ENCODE data around the gene UCHL3.

Gene UCHL3

GRCh38 chr13:75549262-75550158 is at the start of gene UCHL3:
UCHL3 (plus strand) TSS chr13:75549791; CDS start chr13:75549821, 30 bp downstream.
- Histone ChIP-seq H3K9ac (ENCODE audit: low read depth in 1 of 2, low read length in 2 of 2) (peak within 1 kb of the TSS; percentile 76 to 88), H3K4me3 (ENCODE audit: low read depth in 1 of 2, low read length in 2 of 2) (peak within 1 kb of the TSS; percentile 91 to 94), H3K27me3 (ENCODE audit: control insufficient read depth in 1 of 2, insufficient read depth in 2 of 2, low read length in 2 of 2) (no peaks in the 10 kb centered on the region), H3K27ac (ENCODE audit: low read depth, low read length) (peak within 1 kb of the TSS; percentile 61), H3K36me3 (ENCODE audit: control insufficient read depth in 1 of 2, insufficient read depth in 2 of 2, low read length in 2 of 2) (peaks cover 0 to 10% of the 10 kb centered on the region in 2 donors), H3K4me1 (ENCODE audit: control insufficient read depth in 1 of 2, insufficient read depth in 2 of 2, low read length in 2 of 2) (peaks cover 7 to 11% of the 10 kb centered on the region in 2 donors), H3K9me3 (ENCODE audit: control insufficient read depth in 1 of 2, low read length in 2 of 2) (no peaks in the 10 kb centered on the region)

- Histone ChIP-seq H3K27me3 (ENCODE audit: control insufficient read depth in 1 of 2, insufficient read depth in 2 of 2, low read length in 2 of 2) (no peaks in the 10 kb centered on the region), H3K9ac (ENCODE audit: low read depth in 1 of 2, low read length in 2 of 2) (no peak overlapping the region), H3K4me3 (ENCODE audit: low read depth in 1 of 2, low read length in 2 of 2) (no peak overlapping the region), H3K36me3 (ENCODE audit: control insufficient read depth in 1 of 2, insufficient read depth in 2 of 2, low read length in 2 of 2) (no peaks in the 10 kb centered on the region), H3K4me1 (ENCODE audit: control insufficient read depth in 1 of 2, insufficient read depth in 2 of 2, low read length in 2 of 2) (no peaks in the 10 kb centered on the region), H3K27ac (ENCODE audit: low read depth, low read length) (no peak overlapping the region), H3K9me3 (ENCODE audit: control insufficient read depth in 1 of 2, low read length in 2 of 2) (no peaks in the 10 kb centered on the region)
Observed at GRCh38 chr13:75505327-75505726, 44.3 kb upstream of the UCHL3 start.

- Histone ChIP-seq H3K4me1 (ENCODE audit: control insufficient read depth in 1 of 2, insufficient read depth in 2 of 2, low read length in 2 of 2) (no peaks in the 10 kb centered on the region), H3K9ac (ENCODE audit: low read depth in 1 of 2, low read length in 2 of 2) (no peak overlapping the region), H3K27ac (ENCODE audit: low read depth, low read length) (no peak overlapping the region), H3K4me3 (ENCODE audit: low read depth in 1 of 2, low read length in 2 of 2) (no peak overlapping the region), H3K36me3 (ENCODE audit: control insufficient read depth in 1 of 2, insufficient read depth in 2 of 2, low read length in 2 of 2) (no peaks in the 10 kb centered on the region), H3K9me3 (ENCODE audit: control insufficient read depth in 1 of 2, low read length in 2 of 2) (no peaks in the 10 kb centered on the region), H3K27me3 (ENCODE audit: control insufficient read depth in 1 of 2, insufficient read depth in 2 of 2, low read length in 2 of 2) (no peaks in the 10 kb centered on the region)
Observed at GRCh38 chr13:75506018-75506417, 43.6 kb upstream of the UCHL3 start.

GRCh38 chr13:75507027-75508001 is 42.3 kb upstream of the UCHL3 start:
- Histone ChIP-seq H3K9me3 (ENCODE audit: control insufficient read depth in 1 of 2, low read length in 2 of 2) (no peaks in the 10 kb centered on the region), H3K4me3 (ENCODE audit: low read depth in 1 of 2, low read length in 2 of 2) (no peak overlapping the region), H3K9ac (ENCODE audit: low read depth in 1 of 2, low read length in 2 of 2) (no peak overlapping the region), H3K27ac (ENCODE audit: low read depth, low read length) (no peak overlapping the region), H3K4me1 (ENCODE audit: control insufficient read depth in 1 of 2, insufficient read depth in 2 of 2, low read length in 2 of 2) (no peaks in the 10 kb centered on the region), H3K27me3 (ENCODE audit: control insufficient read depth in 1 of 2, insufficient read depth in 2 of 2, low read length in 2 of 2) (no peaks in the 10 kb centered on the region), H3K36me3 (ENCODE audit: control insufficient read depth in 1 of 2, insufficient read depth in 2 of 2, low read length in 2 of 2) (no peaks in the 10 kb centered on the region)

- H3K36me3 ChIP-seq (ENCODE audit: control insufficient read depth in 1 of 2, insufficient read depth in 2 of 2, low read length in 2 of 2) = no peaks in the 10 kb centered on the region
- H3K27ac ChIP-seq (ENCODE audit: low read depth, low read length) = no peak overlapping the region
- H3K4me3 ChIP-seq (ENCODE audit: low read depth in 1 of 2, low read length in 2 of 2) = no peak overlapping the region
- no peak overlapping the region for H3K9ac ChIP-seq (ENCODE audit: low read depth in 1 of 2, low read length in 2 of 2)
- no peaks in the 10 kb centered on the region for H3K4me1 ChIP-seq (ENCODE audit: control insufficient read depth in 1 of 2, insufficient read depth in 2 of 2, low read length in 2 of 2)
- no peaks in the 10 kb centered on the region for H3K27me3 ChIP-seq (ENCODE audit: control insufficient read depth in 1 of 2, insufficient read depth in 2 of 2, low read length in 2 of 2)
- no peaks in the 10 kb centered on the region for H3K9me3 ChIP-seq (ENCODE audit: control insufficient read depth in 1 of 2, low read length in 2 of 2)
Observed at GRCh38 chr13:75508002-75508548, 41.5 kb upstream of the UCHL3 start.

- Histone ChIP-seq H3K4me3 (ENCODE audit: low read depth in 1 of 2, low read length in 2 of 2) (no peak overlapping the region), H3K27ac (ENCODE audit: low read depth, low read length) (no peak overlapping the region), H3K4me1 (ENCODE audit: control insufficient read depth in 1 of 2, insufficient read depth in 2 of 2, low read length in 2 of 2) (no peaks in the 10 kb centered on the region)
Observed at GRCh38 chr13:75511051-75511625, 38.5 kb upstream of the UCHL3 start.

GRCh38 chr13:75512253-75512652 is 37.3 kb upstream of the UCHL3 start:
- no peaks in the 10 kb centered on the region for H3K4me1 ChIP-seq (ENCODE audit: control insufficient read depth in 1 of 2, insufficient read depth in 2 of 2, low read length in 2 of 2)
- no peaks in the 10 kb centered on the region for H3K27me3 ChIP-seq (ENCODE audit: control insufficient read depth in 1 of 2, insufficient read depth in 2 of 2, low read length in 2 of 2)
- H3K27ac ChIP-seq (ENCODE audit: low read depth, low read length) = no peak overlapping the region

More at GRCh38 chr13:75511051-75511625, 38.5 kb upstream of the UCHL3 start:
- Histone ChIP-seq H3K27me3 (ENCODE audit: control insufficient read depth in 1 of 2, insufficient read depth in 2 of 2, low read length in 2 of 2) (no peaks in the 10 kb centered on the region), H3K36me3 (ENCODE audit: control insufficient read depth in 1 of 2, insufficient read depth in 2 of 2, low read length in 2 of 2) (no peaks in the 10 kb centered on the region), H3K9ac (ENCODE audit: low read depth in 1 of 2, low read length in 2 of 2) (no peak overlapping the region), H3K9me3 (ENCODE audit: control insufficient read depth in 1 of 2, low read length in 2 of 2) (no peaks in the 10 kb centered on the region)

GRCh38 chr13:75513271-75513670 is 36.3 kb upstream of the UCHL3 start:
- no peak overlapping the region for H3K9ac ChIP-seq (ENCODE audit: low read depth in 1 of 2, low read length in 2 of 2)
- no peaks in the 10 kb centered on the region for H3K4me1 ChIP-seq (ENCODE audit: control insufficient read depth in 1 of 2, insufficient read depth in 2 of 2, low read length in 2 of 2)
- H3K27ac ChIP-seq (ENCODE audit: low read depth, low read length) = no peak overlapping the region
- no peaks in the 10 kb centered on the region for H3K27me3 ChIP-seq (ENCODE audit: control insufficient read depth in 1 of 2, insufficient read depth in 2 of 2, low read length in 2 of 2)
- no peak overlapping the region for H3K4me3 ChIP-seq (ENCODE audit: low read depth in 1 of 2, low read length in 2 of 2)
- H3K9me3 ChIP-seq (ENCODE audit: control insufficient read depth in 1 of 2, low read length in 2 of 2) = no peaks in the 10 kb centered on the region
- no peaks in the 10 kb centered on the region for H3K36me3 ChIP-seq (ENCODE audit: control insufficient read depth in 1 of 2, insufficient read depth in 2 of 2, low read length in 2 of 2)

More at GRCh38 chr13:75512253-75512652, 37.3 kb upstream of the UCHL3 start:
- no peak overlapping the region for H3K4me3 ChIP-seq (ENCODE audit: low read depth in 1 of 2, low read length in 2 of 2)
- H3K9ac ChIP-seq (ENCODE audit: low read depth in 1 of 2, low read length in 2 of 2) = no peak overlapping the region
- no peaks in the 10 kb centered on the region for H3K36me3 ChIP-seq (ENCODE audit: control insufficient read depth in 1 of 2, insufficient read depth in 2 of 2, low read length in 2 of 2)
- no peaks in the 10 kb centered on the region for H3K9me3 ChIP-seq (ENCODE audit: control insufficient read depth in 1 of 2, low read length in 2 of 2)

GRCh38 chr13:75514080-75514995 is 35.3 kb upstream of the UCHL3 start:
- Histone ChIP-seq H3K9ac (ENCODE audit: low read depth in 1 of 2, low read length in 2 of 2) (no peak overlapping the region), H3K36me3 (ENCODE audit: control insufficient read depth in 1 of 2, insufficient read depth in 2 of 2, low read length in 2 of 2) (no peaks in the 10 kb centered on the region), H3K4me3 (ENCODE audit: low read depth in 1 of 2, low read length in 2 of 2) (no peak overlapping the region), H3K9me3 (ENCODE audit: control insufficient read depth in 1 of 2, low read length in 2 of 2) (no peaks in the 10 kb centered on the region), H3K27ac (ENCODE audit: low read depth, low read length) (no peak overlapping the region), H3K4me1 (ENCODE audit: control insufficient read depth in 1 of 2, insufficient read depth in 2 of 2, low read length in 2 of 2) (no peaks in the 10 kb centered on the region), H3K27me3 (ENCODE audit: control insufficient read depth in 1 of 2, insufficient read depth in 2 of 2, low read length in 2 of 2) (no peaks in the 10 kb centered on the region)
